ENCODE measurements around the gene SLC35F2. TPM values are rescaled to one million over a fixed set of nuclear protein-coding genes. Genes with fewer than 3 reads are reported as not detected.
A peak's percentile ranks its signal among the peaks of the same experiment; 100 is the strongest.
"Not testable (repeated sequence)": the region's sequence is repeated elsewhere in the genome, so short reads cannot be mapped to it uniquely, and the experiment has no call there.

Gene SLC35F2
- total RNA-seq, 2 donors from 2014 or later, result 11.7 to 27.0 TPM

- no peak for DNase-seq (ENCODE audit: low spot score in 2 of 2)
- H3K36me3 Mint-ChIP-seq, result no peaks in the 10 kb centered on the region
- no peak for ATAC-seq
- no peak overlapping the region for H3K27ac Mint-ChIP-seq
- H3K9me3 Mint-ChIP-seq, result no peaks in the 10 kb centered on the region
Observed at GRCh38 chr11:107777110-107777509, 81.5 kb downstream of the SLC35F2 start.

DNA sequence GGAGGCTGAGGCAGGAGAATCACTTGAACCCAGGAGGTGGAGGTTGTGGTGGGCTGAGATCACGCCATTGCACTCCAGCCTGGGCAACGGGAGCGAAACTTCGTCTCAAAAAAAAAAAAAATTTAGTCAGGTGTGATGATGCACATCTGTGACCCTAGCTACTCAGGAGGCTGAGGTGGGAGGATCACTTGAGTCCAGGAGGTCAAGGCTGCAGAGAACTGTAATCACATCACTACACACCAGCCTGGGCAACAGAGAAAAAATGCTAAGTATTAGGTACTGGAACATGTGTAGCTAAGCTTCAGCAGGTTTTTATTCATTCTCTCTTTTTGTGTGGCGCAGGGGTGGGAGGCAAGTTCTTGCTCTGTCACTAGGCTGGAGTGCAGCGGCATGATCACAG, 82.5 kb downstream of the SLC35F2 start:
- DNase-seq (ENCODE audit: low spot score in 2 of 2), result no peak
- no peak for ATAC-seq
- Mint-ChIP-seq H3K36me3 (no peaks in the 10 kb centered on the region), H3K9me3 (no peaks in the 10 kb centered on the region), H3K27ac (no peak overlapping the region)

- no peak overlapping the region for H3K27ac Mint-ChIP-seq
Observed at GRCh38 chr11:107770551-107770951, 88.0 kb downstream of the SLC35F2 start.

GRCh38 chr11:107769189-107769588, 89.4 kb downstream of the SLC35F2 start:
- Mint-ChIP-seq H3K27ac (no peak overlapping the region), H3K9me3 (no peaks in the 10 kb centered on the region), H3K36me3 (no peaks in the 10 kb centered on the region)
- peak; percentile 66 to 90 for ATAC-seq
- DNase-seq (ENCODE audit: low spot score in 2 of 2), result no peak

More at GRCh38 chr11:107770551-107770951, 88.0 kb downstream of the SLC35F2 start:
- DNase-seq (ENCODE audit: low spot score in 2 of 2) (no peak), ATAC-seq (peak; percentile 28 to 30)
- Mint-ChIP-seq H3K36me3 (no peaks in the 10 kb centered on the region), H3K9me3 (no peaks in the 10 kb centered on the region)

DNA sequence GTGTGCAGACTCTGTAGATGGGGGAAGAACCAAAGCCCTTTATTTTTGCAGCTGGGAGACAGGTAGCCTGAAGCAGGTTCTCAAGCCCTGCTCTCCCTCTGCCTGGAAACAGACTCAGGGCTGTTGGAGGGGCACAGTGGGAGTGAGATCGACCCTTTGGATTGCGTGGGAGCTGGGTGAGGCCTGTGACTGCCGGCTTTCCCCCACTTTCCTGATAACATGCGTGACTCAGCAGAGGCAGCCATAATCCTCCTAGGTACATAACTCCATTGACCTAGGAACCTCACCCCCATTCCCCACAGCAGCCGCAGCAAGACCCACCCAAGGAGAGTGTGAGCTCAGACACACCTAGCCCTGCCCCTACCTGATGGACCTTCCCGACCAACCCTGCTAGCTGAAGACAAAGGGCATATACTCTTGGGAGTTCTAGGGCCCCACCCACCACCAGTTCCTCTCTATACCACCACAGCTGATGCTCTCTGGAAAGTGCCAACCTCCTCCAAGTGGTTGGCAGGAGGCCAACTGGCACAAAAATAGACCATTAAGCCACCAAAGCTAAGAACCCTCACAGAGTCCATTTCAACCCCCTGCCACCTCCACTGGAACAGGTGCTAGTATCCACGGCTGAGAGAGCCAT, 99.8 kb downstream of the SLC35F2 start:
- not testable (repeated sequence) for ATAC-seq; H3K9me3 Mint-ChIP-seq; DNase-seq (ENCODE audit: low spot score in 2 of 2); H3K27ac Mint-ChIP-seq; H3K36me3 Mint-ChIP-seq

DNA sequence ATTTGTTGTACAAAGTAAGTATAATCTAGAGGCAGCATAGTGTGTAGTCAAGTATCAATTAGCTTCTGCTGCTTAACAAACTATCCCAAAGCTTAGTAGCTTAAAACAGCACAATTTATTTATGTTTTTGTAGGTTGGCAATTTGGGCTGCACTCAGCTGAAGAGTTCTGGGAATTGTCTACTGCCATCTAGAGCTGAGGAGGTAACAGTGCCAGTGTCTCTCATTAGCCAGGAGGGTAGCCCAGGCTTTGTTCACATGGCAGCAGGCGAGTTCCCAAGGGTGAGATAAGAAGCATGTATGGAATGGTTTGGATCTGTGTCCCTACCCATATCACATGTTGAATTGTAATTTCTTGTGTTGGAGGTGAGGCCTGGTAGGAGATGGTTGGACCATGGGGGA, 100.9 kb downstream of the SLC35F2 start:
- Mint-ChIP-seq H3K9me3 (no peaks in the 10 kb centered on the region), H3K27ac (no peak overlapping the region), H3K36me3 (no peaks in the 10 kb centered on the region)
- DNase-seq (ENCODE audit: low spot score in 2 of 2), result no peak
- ATAC-seq, result no peak

GRCh38 chr11:107756553-107756952, 102.0 kb downstream of the SLC35F2 start:
- Mint-ChIP-seq H3K27ac (no peak overlapping the region), H3K36me3 (no peaks in the 10 kb centered on the region), H3K9me3 (no peaks in the 10 kb centered on the region)
- ATAC-seq (no peak), DNase-seq (ENCODE audit: low spot score in 2 of 2) (no peak)

- no peaks in the 10 kb centered on the region for H3K9me3 Mint-ChIP-seq
- H3K36me3 Mint-ChIP-seq, result no peaks in the 10 kb centered on the region
- no peak overlapping the region for H3K27ac Mint-ChIP-seq
- DNase-seq (ENCODE audit: low spot score in 2 of 2) (no peak), ATAC-seq (no peak)
Observed at GRCh38 chr11:107752949-107753822, 105.4 kb downstream of the SLC35F2 start.

DNA sequence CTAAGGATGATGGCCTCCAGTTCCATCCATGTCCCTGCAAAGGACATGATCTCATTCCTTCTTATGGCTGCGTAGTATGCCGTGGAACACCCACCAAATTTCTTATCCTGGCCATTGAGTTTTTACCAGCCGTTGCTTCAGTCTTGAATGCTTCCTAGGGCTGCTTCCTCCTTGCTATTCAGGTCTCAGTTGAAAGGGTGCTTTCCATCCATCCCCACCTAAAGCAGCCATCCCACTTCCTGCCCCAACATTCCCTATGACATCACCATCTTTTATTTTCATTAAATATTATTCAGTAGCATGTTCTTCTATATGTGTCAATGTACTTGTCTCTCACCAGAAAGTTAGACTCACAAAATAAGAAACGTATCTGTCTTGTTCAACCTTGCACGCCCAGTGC, 106.1 kb downstream of the SLC35F2 start:
- H3K36me3 Mint-ChIP-seq, result no peaks in the 10 kb centered on the region
- no peaks in the 10 kb centered on the region for H3K9me3 Mint-ChIP-seq
- DNase-seq (ENCODE audit: low spot score in 2 of 2) (no peak), ATAC-seq (no peak)
- no peak overlapping the region for H3K27ac Mint-ChIP-seq

DNA sequence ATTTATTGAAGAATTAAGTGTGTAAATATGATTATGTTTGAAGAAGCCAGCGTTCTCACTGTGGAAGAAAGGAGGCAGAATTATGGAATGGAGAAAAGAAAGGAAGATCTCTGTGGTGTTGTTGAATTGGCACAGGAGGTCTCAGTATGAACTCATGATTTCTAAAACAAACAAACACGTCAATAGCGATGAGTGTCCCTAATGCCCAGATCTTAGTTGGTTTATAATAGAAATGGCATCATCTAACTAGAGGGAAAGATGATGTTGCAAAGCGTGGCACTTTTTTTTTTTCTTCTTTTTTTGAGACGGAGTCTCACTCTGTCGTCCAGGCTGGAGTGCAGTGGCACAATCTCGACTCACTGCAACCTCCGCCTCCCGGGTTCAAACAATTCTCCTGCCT, 107.5 kb downstream of the SLC35F2 start:
- DNase-seq (ENCODE audit: low spot score in 2 of 2), result no peak
- Mint-ChIP-seq H3K27ac (no peak overlapping the region), H3K9me3 (no peaks in the 10 kb centered on the region), H3K36me3 (no peaks in the 10 kb centered on the region)
- ATAC-seq, result no peak

GRCh38 chr11:107750313-107750712, 108.3 kb downstream of the SLC35F2 start:
- Mint-ChIP-seq H3K9me3 (no peaks in the 10 kb centered on the region), H3K27ac (no peak overlapping the region), H3K36me3 (no peaks in the 10 kb centered on the region)
- ATAC-seq, result no peak
- no peak for DNase-seq (ENCODE audit: low spot score in 2 of 2)

- ATAC-seq (no peak), DNase-seq (ENCODE audit: low spot score in 2 of 2) (no peak)
- Mint-ChIP-seq H3K27ac (no peak overlapping the region), H3K36me3 (no peaks in the 10 kb centered on the region), H3K9me3 (no peaks in the 10 kb centered on the region)
Observed at GRCh38 chr11:107747622-107748021, 111.0 kb downstream of the SLC35F2 start.

DNA sequence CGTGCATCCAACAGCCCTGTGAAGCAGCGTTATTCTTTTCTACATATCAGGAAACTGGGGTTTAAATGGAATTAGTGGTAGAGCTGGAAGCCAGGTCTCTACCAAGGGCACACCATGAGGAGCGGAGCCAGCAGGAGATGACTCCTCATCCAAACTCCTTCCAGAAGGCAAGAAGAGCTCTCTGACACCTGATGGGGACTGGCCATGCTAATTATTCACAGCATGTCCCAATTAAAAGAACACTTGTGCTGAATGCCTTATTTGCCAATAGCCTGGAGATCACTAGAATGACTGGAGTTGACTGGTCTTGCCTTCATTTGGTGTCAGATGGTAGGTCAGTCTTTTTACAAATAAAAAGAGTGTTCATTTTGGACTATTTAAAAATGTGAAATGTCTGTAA, 113.9 kb downstream of the SLC35F2 start:
- Mint-ChIP-seq H3K27ac (no peak overlapping the region), H3K9me3 (no peaks in the 10 kb centered on the region), H3K36me3 (no peaks in the 10 kb centered on the region)
- ATAC-seq, result no peak
- no peak for DNase-seq (ENCODE audit: low spot score in 2 of 2)

- ATAC-seq (no peak), DNase-seq (ENCODE audit: low spot score in 2 of 2) (no peak)
- H3K9me3 Mint-ChIP-seq, result no peaks in the 10 kb centered on the region
- H3K27ac Mint-ChIP-seq, result no peak overlapping the region
- peaks cover 0 to 4% of the 10 kb centered on the region in 2 donors for H3K36me3 Mint-ChIP-seq
Observed at GRCh38 chr11:107743191-107743590, 115.4 kb downstream of the SLC35F2 start.

GRCh38 chr11:107741044-107741823, 117.4 kb downstream of the SLC35F2 start:
- peak; percentile 29 to 59 for ATAC-seq
- Mint-ChIP-seq H3K9me3 (no peaks in the 10 kb centered on the region), H3K36me3 (peaks cover 0 to 4% of the 10 kb centered on the region in 2 donors), H3K27ac (no peak overlapping the region)
- peak in 1 of 2 donors; percentile 7 for DNase-seq (ENCODE audit: low spot score in 2 of 2)

Measured in activated naive CD4-positive, alpha-beta T cell treated with anti-CD3 and anti-CD28 coated beads, Interleukin-2, amount 50 U/mL, for 72 hours (primary cell).